ENCODE measurements around the gene ARHGEF11. TPM values are rescaled to one million over a fixed set of nuclear protein-coding genes. Genes with fewer than 3 reads are reported as not detected.

ARHGEF11 gene
- total and polyA plus RNA-seq, 7 donors = 7.0 to 22.8 (median 19.9) TPM

- no peaks in the 10 kb centered on the region for H3K4me1 ChIP-seq
- intact Hi-C loops (cut with DNase I) = loop anchor here in 1 of 2 donors (10.0 kb wide), 1 partner anchor 161 kb away; no protein-coding TSS in a partner anchor
- no peak overlapping the region for H3K4me3 ChIP-seq
- H3K27me3 ChIP-seq (ENCODE audit: insufficient read depth in 3 of 3, low read length in 2 of 3) = peaks cover 0 to 25% (median 0%) of the 10 kb centered on the region in 3 donors
- WGBS, 3 donors = 88 to 90% (median 89%) methylated on average over 13 of the region's 13 CpGs
- DNase-seq (no peak), ATAC-seq (no peak)
- no peak for TF ChIP-seq CTCF (IDR thresholded peaks at IDR 0.05)
- no peak overlapping the region for H3K27ac ChIP-seq
- H3K36me3 ChIP-seq (ENCODE audit: insufficient read depth in 1 of 2, low read depth in 1 of 2) = peaks cover 0 to 8% of the 10 kb centered on the region in 2 donors
- no peaks in the 10 kb centered on the region for H3K9me3 ChIP-seq
Observed at GRCh38 chr1:156913809-156914387, 131.6 kb downstream of the ARHGEF11 start.

GRCh38 chr1:156912861-156913808 lies 132.4 kb downstream of the ARHGEF11 start:
- intact Hi-C loops (cut with DNase I) = loop anchor here in 1 of 2 donors (10.0 kb wide), 1 partner anchor 162 kb away; no protein-coding TSS in a partner anchor
- H3K27ac ChIP-seq = no peak overlapping the region
- WGBS, 3 donors = 48 to 57% (median 55%) methylated on average over 22 to 24 of the region's 24 CpGs
- H3K27me3 ChIP-seq (ENCODE audit: insufficient read depth in 3 of 3, low read length in 2 of 3) = peaks cover 0 to 33% (median 0%) of the 10 kb centered on the region in 3 donors
- TF ChIP-seq CTCF (IDR thresholded peaks at IDR 0.05) = no peak
- H3K4me3 ChIP-seq = no peak overlapping the region
- DNase-seq = peak in 1 of 2 donors; percentile 64
- peaks cover 0 to 8% of the 10 kb centered on the region in 2 donors for H3K36me3 ChIP-seq (ENCODE audit: insufficient read depth in 1 of 2, low read depth in 1 of 2)
- no peaks in the 10 kb centered on the region for H3K9me3 ChIP-seq
- peak in 1 of 4 donors; percentile 24 for ATAC-seq
- no peaks in the 10 kb centered on the region for H3K4me1 ChIP-seq

- WGBS, 3 donors = 36 to 63% (median 55%) methylated on average over 2 of the region's 2 CpGs
- H3K4me3 ChIP-seq = no peak overlapping the region
- TF ChIP-seq CTCF (IDR thresholded peaks at IDR 0.05) = no peak
- no peak for ATAC-seq
- H3K27ac ChIP-seq = no peak overlapping the region
- H3K27me3 ChIP-seq (ENCODE audit: insufficient read depth in 3 of 3, low read length in 2 of 3) = peaks cover 0 to 39% (median 0%) of the 10 kb centered on the region in 3 donors
- intact Hi-C loops (cut with DNase I) = loop anchor here in 1 of 2 donors (10.0 kb wide), 1 partner anchor 162 kb away; no protein-coding TSS in a partner anchor
- H3K9me3 ChIP-seq = no peaks in the 10 kb centered on the region
- peak in 1 of 2 donors; percentile 19 for DNase-seq
- H3K4me1 ChIP-seq = no peaks in the 10 kb centered on the region
- H3K36me3 ChIP-seq (ENCODE audit: insufficient read depth in 1 of 2, low read depth in 1 of 2) = peaks cover 0 to 8% of the 10 kb centered on the region in 2 donors
Observed at GRCh38 chr1:156912310-156912709, 133.2 kb downstream of the ARHGEF11 start.

- WGBS, 3 donors = 75 to 77% (median 76%) methylated on average over 6 of the region's 6 CpGs
- Histone ChIP-seq H3K36me3 (ENCODE audit: insufficient read depth in 1 of 2, low read depth in 1 of 2) (peaks cover 0 to 14% of the 10 kb centered on the region in 2 donors), H3K27ac (no peak overlapping the region), H3K27me3 (ENCODE audit: insufficient read depth in 3 of 3, low read length in 2 of 3) (peaks cover 0 to 43% (median 0%) of the 10 kb centered on the region in 3 donors), H3K4me3 (no peak overlapping the region), H3K9me3 (no peaks in the 10 kb centered on the region), H3K4me1 (no peaks in the 10 kb centered on the region)
- DNase-seq = no peak
- TF ChIP-seq CTCF (IDR thresholded peaks at IDR 0.05) = no peak
- intact Hi-C loops (cut with DNase I) = loop anchor here in 1 of 2 donors (10.0 kb wide), 1 partner anchor 163 kb away; no protein-coding TSS in a partner anchor
- no peak for ATAC-seq
Observed at GRCh38 chr1:156911577-156912298, 133.8 kb downstream of the ARHGEF11 start.

Measured in psoas muscle (tissue), 8 donors.